ENCODE measurements around the gene GTF2E1.

The GTF2E1 gene

DNA sequence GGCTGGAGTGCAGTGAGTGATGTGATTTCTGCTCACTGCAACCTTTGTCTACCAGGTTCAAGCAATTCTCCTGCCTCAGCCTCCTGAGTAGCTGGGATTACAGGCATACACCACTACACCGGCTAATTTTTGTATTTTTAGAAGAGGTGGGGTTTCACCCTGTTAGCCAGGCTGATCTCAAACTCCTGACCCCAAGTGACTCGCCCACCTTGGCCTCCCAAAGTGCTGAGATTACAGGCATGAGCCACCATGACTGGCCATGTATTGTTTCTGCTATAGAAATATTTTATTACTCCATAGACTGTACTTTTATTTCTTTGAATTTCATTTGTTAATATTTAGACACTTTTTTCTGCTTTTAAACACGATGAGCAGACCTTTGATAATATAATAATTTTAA lies 60.4 kb downstream of the GTF2E1 start:
- no peak for DNase-seq

DNA sequence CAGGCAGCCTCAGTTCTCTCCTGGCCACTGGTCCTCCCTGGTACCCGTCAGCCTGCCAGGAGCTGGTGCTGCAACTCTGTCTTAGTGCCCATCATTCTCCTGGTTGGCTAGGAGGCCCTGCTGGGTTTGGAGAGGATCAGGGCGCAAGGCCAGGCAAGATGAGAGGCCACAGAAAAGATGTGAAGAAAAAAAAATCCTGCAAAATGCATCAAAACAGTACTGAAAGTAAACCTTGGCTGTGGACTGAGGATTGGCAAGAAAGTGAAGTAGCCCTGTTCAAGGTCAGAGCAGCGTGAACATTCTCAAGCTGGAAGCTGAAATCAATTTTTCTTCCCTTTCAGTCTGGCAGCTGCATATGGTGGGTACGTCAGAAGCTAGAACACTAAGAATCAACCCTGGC lies 74.2 kb downstream of the GTF2E1 start:
- DNase-seq: no peak

DNA sequence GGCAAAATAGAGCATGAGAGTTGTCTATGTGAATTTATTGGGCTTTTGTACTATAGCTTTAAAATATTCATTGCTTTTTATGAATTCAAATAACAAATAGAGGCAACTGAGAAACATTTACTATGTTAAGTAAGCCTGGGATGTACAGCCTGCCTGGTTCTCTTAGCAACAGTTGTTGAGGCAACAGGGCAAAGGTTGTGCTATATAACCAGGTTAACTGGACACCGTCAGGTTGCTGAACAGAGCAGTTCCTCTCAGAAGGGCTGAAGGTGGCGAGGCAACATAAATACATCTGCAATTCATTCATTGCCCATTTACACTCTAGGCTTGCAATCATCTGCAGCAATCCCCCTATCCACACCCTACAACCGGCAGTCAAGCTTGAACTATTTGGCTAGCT lies 78.2 kb downstream of the GTF2E1 start:
- no peak for DNase-seq

DNA sequence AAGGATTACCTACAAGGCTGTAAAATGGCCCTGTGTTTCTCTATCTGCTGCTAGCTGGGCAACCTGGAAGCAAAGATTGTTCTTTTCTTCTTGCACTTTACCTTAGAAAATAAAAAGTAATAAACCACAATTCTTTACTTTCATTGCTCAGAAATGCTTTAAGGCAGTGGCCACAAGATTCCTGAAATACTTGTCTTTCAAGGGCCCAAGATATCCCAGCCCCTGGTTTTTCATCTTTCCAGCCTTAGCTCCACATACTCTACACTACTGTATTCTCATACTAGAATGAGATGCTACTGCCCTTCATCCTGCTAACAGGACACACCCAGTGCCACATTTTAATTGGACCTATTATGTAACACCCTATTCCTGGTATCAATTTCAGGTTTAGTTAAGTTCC lies 78.9 kb downstream of the GTF2E1 start:
- no peak for DNase-seq

DNA sequence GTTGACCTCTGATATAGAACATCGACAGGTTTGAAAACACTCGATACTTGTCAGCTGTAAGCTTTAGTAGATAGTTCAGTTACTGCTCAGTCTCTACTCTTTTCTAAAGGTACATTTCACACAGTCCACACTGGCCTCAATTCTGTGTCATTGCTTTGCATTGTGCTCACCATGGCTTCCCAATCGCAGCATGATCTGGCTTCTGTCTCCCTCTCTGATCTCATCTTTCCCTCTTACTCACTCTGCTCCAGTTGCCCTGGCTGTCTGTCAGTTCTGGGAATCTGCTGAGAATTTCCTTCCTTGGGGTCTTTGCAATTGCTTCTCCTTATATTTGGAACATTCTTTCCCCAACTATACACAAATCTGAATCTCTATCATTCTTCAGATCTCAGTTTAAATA lies 80.6 kb downstream of the GTF2E1 start:
- DNase-seq: no peak

DNA sequence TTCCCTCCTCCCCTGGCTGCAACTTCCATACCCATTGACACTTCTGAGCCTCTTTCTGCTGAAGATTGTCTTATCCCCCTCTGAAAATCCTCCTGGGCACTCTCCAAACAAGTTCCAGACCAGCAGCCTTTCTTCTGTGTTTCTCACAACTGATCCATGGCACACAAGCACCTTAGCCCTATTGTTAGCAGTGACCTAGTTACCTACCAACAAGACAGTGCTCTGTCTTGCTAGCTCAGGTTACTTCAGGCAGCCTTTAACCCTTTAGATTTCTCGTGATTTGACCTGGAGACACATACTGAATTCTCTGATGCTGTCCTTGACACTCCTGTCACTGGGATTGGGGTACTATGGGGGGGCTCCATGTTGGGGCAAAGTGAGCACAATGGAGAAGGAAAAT lies 82.1 kb downstream of the GTF2E1 start:
- no peak for DNase-seq

DNA sequence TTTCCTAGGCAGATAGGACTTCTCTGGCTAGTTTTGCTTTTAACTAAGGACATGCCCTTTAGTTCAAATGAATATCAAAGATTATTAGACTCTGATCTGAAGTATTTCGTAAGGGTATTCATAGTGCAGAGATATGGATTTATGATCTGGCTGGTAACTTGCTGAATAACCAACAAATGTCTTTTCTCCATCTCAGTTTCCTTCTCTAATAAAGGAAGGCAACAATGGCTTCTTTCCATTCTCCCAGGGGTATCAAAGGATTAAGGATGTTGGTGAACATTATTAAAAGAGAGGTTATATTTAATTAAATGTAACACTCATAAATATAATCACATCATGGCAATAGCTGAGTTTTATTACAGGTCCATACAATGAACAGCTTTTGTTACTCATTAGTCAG lies 86.3 kb downstream of the GTF2E1 start:
- DNase-seq: no peak

DNA sequence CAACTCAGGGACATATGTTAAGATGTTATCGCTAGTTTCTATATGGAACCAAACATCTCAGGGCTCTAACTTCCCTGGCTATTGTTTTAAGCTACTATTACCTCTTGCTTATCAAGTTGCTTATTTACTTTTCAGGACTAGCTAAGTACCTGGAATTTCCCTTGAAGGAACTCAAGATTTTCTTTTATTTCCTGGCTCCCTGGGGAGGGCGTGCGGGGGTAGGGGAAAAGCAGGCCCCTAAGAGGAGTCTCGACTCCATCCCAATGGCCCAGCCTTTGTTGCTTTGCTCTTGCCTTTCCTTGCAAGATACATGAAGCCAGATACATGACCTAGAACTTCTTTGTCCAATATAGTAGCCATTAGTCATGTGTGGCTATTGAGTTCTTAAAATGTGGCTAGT lies 88.5 kb downstream of the GTF2E1 start:
- DNase-seq: no peak
